HL-60 (cell line): ENCODE measurements around the gene PLEKHB1.
A peak's percentile ranks its signal among the peaks of the same experiment; 100 is the strongest.

Source experiments
- DNase-seq, 2 experiments: peaks; one replicate each; pipeline ENCODE4 v3.0.0-alpha.2; 2010 to 2020; ENCODE audit warnings: low read depth in 1 of 2, low spot score in 1 of 2
- H3K27ac ChIP-seq: fragments of 250-450 bp; sonication (Bioruptor Pico); replicated peaks from 2 replicates; pipeline ENCODE4 v1.5.1; 2020; ENCODE audit warnings: mild to moderate bottlenecking, moderate library complexity
- H3K27me3 ChIP-seq: fragments of 250-450 bp; sonication (Bioruptor Pico); 2 replicates; pipeline ENCODE4 v1.5.1; 2021; ENCODE audit warnings: mild to moderate bottlenecking, moderate library complexity; ENCODE audit not compliant: insufficient read depth, poor library complexity, severe bottlenecking
- H3K4me3 ChIP-seq: replicated peaks from 2 replicates; pipeline ENCODE4 v1.5.1; 2011; ENCODE audit warnings: mild to moderate bottlenecking, control low read depth, low read length; ENCODE audit not compliant: insufficient read depth
- GABPA ChIP-seq: IDR thresholded peaks from 2 replicates; pipeline ENCODE4 v1.6.1; 2012; ENCODE audit warnings: low read depth
- POLR2AphosphoS5 ChIP-seq: IDR thresholded peaks from 2 replicates; pipeline ENCODE4 v1.6.1; 2012; ENCODE audit warnings: low read depth
- SPI1 ChIP-seq: IDR thresholded peaks from 2 replicates; pipeline ENCODE4 v1.6.1; 2012; ENCODE audit warnings: low read depth, mild to moderate bottlenecking, borderline replicate concordance
- TF ChIP-seq, protein P1 (sequence below): IDR thresholded peaks from one replicate; pipeline ENCODE4 v1.5.1; 2011; ENCODE audit warnings: low read length, control low read depth, inconsistent platforms; ENCODE audit not compliant: insufficient read depth
- TF ChIP-seq, protein P2 (sequence below): IDR thresholded peaks from 2 replicates; pipeline ENCODE4 v1.6.1; 2012; ENCODE audit warnings: low read depth; ENCODE audit not compliant: insufficient replicate concordance

Gene PLEKHB1

DNA sequence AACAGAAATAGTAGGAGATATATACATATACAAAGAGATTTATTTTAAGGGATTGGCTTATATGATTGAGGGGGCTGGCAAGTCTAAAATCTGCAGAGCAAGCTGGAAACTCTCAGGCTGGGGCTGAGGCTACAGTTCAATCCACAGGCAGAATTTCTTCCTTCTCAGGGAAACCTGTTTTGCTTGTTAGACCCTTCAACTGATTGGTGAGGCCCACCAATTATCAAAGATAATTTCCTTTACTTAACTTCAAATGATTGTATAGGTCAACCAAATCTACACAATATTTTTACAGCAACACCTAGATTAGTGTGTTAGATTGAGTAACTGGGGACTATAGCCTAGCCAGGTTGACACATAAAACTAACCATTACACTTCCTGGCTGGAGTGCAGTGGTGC is 4.7 kb upstream of the PLEKHB1 start:
- TF ChIP-seq, protein P1, sequence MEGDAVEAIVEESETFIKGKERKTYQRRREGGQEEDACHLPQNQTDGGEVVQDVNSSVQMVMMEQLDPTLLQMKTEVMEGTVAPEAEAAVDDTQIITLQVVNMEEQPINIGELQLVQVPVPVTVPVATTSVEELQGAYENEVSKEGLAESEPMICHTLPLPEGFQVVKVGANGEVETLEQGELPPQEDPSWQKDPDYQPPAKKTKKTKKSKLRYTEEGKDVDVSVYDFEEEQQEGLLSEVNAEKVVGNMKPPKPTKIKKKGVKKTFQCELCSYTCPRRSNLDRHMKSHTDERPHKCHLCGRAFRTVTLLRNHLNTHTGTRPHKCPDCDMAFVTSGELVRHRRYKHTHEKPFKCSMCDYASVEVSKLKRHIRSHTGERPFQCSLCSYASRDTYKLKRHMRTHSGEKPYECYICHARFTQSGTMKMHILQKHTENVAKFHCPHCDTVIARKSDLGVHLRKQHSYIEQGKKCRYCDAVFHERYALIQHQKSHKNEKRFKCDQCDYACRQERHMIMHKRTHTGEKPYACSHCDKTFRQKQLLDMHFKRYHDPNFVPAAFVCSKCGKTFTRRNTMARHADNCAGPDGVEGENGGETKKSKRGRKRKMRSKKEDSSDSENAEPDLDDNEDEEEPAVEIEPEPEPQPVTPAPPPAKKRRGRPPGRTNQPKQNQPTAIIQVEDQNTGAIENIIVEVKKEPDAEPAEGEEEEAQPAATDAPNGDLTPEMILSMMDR = no peak
- TF ChIP-seq SPI1 = no peak
- TF ChIP-seq, protein P2, sequence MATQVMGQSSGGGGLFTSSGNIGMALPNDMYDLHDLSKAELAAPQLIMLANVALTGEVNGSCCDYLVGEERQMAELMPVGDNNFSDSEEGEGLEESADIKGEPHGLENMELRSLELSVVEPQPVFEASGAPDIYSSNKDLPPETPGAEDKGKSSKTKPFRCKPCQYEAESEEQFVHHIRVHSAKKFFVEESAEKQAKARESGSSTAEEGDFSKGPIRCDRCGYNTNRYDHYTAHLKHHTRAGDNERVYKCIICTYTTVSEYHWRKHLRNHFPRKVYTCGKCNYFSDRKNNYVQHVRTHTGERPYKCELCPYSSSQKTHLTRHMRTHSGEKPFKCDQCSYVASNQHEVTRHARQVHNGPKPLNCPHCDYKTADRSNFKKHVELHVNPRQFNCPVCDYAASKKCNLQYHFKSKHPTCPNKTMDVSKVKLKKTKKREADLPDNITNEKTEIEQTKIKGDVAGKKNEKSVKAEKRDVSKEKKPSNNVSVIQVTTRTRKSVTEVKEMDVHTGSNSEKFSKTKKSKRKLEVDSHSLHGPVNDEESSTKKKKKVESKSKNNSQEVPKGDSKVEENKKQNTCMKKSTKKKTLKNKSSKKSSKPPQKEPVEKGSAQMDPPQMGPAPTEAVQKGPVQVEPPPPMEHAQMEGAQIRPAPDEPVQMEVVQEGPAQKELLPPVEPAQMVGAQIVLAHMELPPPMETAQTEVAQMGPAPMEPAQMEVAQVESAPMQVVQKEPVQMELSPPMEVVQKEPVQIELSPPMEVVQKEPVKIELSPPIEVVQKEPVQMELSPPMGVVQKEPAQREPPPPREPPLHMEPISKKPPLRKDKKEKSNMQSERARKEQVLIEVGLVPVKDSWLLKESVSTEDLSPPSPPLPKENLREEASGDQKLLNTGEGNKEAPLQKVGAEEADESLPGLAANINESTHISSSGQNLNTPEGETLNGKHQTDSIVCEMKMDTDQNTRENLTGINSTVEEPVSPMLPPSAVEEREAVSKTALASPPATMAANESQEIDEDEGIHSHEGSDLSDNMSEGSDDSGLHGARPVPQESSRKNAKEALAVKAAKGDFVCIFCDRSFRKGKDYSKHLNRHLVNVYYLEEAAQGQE = no peak
- TF ChIP-seq POLR2AphosphoS5 = no peak
- TF ChIP-seq GABPA = no peak

DNA sequence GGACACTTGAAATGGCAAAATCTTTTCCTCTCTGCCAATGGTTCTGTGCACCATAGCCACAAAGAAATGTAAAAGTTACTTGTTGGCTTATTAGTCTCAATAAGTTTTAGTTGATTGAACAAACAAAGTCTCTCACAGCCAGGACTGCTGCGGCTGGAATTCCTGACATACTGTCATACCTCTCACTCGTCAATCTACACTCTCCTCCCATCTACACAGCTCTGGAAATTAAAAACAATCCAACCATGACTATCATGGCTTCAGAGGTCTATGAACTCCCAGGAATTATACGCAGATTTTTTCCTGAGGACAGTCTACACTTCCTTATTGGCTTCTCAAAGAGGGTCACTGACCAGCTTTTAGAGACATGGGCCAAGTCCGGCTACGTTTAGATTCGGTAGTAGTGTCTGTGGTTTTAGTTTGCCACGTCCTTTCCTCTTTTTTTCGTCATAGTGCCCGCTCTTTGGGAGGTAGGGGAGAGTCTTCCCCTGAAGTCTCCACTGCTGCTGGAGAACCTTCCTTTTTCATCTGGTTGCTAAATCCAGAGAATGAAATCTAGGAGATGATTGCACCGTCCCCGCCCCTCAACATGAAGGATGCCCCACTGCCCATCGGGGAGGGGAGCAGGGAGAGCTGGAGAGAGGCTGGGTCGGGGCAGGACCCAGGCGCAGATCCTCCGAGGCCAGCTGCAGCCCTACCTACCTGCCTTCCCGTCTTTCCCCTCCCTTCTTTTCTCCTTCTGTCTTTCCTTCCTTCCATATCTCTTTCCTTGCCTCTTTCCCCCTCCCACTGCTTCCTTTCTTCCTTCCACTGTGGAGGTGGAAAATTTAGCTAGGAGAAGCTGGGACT is 1.0 kb upstream of the PLEKHB1 start:
- peak in 1 of 2 experiments; percentile 38 for DNase-seq
- no peak overlapping the region for H3K4me3 ChIP-seq
- H3K27me3 ChIP-seq = no peaks in the 10 kb centered on the region
- no peak overlapping the region for H3K27ac ChIP-seq
- TF ChIP-seq SPI1 (no peak), POLR2AphosphoS5 (no peak), GABPA (no peak)
- TF ChIP-seq, protein P1 = no peak
- TF ChIP-seq, protein P2 = no peak

More for the DNA sequence above, 4.7 kb upstream of the PLEKHB1 start:
- DNase-seq = no peak
- Histone ChIP-seq H3K27me3 (no peaks in the 10 kb centered on the region), H3K4me3 (no peak overlapping the region), H3K27ac (no peak overlapping the region)

DNA sequence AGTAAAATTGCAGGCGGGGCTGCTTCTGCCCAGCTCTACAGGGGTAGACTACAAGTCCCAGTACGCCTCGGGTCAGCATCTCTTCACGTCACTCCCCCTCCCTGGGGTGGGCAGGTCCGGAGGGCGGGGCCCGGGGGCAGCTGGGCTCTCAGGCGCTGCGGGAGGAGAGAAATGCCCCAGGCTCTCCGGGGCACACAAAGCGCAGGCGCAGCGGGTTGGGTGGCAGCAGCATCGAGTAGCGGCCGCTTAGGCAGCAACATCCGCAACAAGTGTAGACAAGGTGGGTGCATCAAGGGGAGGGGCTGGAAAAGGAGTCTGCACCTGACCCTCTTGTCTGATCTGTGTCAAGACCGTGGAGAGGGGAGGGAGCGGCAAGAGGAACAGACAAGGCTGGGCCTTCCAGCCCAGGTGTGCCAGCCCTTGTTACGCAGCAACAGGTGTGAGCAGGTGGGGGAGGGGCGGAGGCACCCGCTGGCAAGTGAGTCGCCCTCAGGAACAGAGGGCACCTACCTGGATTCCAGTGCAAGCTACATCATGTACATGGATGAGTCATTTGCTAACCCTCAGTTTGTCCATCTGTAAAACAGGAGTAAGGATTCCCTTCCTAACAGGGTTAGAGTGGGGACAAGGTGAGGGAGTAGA is 1.2 kb downstream of the PLEKHB1 start:
- DNase-seq = peak; percentile 49 to 59
- TF ChIP-seq SPI1 = no peak
- TF ChIP-seq, protein P1 = no peak
- TF ChIP-seq, protein P2 = no peak
- no peak for TF ChIP-seq GABPA
- TF ChIP-seq POLR2AphosphoS5 = no peak
- H3K27ac ChIP-seq = no peak overlapping the region
- H3K4me3 ChIP-seq = peak overlapping the region; percentile 15; the same call in 1 of the 2 replicates
- no peaks in the 10 kb centered on the region for H3K27me3 ChIP-seq
